ENCODE data around the gene CNTN6. TPM values are rescaled to one million over a fixed set of nuclear protein-coding genes. Genes with fewer than 3 reads are reported as not detected.

Gene CNTN6
- total and polyA plus RNA-seq, 2 experiments from 2014 or later, result not detected

DNA sequence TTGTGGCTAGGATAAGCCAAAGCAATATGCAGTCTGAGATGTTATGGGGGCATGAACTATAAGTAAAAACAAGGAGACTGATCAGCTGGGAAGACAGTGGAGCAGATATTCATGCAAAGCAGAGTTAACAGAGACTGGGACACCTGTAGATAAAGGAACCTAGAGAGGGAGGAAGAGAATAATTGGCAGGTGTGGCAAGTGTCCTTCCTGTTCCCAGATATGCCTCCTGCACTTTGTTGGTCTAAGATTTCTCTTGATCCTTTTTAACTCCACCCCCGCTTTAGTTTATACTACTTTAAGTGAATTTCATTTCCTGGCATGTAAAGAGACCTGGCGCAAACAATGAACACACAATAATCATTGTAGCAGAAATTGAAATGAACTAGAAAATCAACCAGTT, 169.4 kb downstream of the CNTN6 start:
- Mint-ChIP-seq H3K4me3 (no peak overlapping the region), H3K36me3 (ENCODE audit: low read depth) (peaks cover 34% of the 10 kb centered on the region; the same call in 2 of the 3 replicates), H3K4me1 (no peaks in the 10 kb centered on the region), H3K27ac (no peak overlapping the region), H3K27me3 (ENCODE audit: insufficient read depth, low read depth, poor library complexity) (no peaks in the 10 kb centered on the region), H3K9me3 (peaks cover 88% of the 10 kb centered on the region)
- H3K4me2 ChIP-seq, result no peak overlapping the region
- H3K4me3 ChIP-seq, result no peak overlapping the region
- H3K4me1 ChIP-seq (ENCODE audit: insufficient read depth), result no peaks in the 10 kb centered on the region
- TF ChIP-seq, protein P1, sequence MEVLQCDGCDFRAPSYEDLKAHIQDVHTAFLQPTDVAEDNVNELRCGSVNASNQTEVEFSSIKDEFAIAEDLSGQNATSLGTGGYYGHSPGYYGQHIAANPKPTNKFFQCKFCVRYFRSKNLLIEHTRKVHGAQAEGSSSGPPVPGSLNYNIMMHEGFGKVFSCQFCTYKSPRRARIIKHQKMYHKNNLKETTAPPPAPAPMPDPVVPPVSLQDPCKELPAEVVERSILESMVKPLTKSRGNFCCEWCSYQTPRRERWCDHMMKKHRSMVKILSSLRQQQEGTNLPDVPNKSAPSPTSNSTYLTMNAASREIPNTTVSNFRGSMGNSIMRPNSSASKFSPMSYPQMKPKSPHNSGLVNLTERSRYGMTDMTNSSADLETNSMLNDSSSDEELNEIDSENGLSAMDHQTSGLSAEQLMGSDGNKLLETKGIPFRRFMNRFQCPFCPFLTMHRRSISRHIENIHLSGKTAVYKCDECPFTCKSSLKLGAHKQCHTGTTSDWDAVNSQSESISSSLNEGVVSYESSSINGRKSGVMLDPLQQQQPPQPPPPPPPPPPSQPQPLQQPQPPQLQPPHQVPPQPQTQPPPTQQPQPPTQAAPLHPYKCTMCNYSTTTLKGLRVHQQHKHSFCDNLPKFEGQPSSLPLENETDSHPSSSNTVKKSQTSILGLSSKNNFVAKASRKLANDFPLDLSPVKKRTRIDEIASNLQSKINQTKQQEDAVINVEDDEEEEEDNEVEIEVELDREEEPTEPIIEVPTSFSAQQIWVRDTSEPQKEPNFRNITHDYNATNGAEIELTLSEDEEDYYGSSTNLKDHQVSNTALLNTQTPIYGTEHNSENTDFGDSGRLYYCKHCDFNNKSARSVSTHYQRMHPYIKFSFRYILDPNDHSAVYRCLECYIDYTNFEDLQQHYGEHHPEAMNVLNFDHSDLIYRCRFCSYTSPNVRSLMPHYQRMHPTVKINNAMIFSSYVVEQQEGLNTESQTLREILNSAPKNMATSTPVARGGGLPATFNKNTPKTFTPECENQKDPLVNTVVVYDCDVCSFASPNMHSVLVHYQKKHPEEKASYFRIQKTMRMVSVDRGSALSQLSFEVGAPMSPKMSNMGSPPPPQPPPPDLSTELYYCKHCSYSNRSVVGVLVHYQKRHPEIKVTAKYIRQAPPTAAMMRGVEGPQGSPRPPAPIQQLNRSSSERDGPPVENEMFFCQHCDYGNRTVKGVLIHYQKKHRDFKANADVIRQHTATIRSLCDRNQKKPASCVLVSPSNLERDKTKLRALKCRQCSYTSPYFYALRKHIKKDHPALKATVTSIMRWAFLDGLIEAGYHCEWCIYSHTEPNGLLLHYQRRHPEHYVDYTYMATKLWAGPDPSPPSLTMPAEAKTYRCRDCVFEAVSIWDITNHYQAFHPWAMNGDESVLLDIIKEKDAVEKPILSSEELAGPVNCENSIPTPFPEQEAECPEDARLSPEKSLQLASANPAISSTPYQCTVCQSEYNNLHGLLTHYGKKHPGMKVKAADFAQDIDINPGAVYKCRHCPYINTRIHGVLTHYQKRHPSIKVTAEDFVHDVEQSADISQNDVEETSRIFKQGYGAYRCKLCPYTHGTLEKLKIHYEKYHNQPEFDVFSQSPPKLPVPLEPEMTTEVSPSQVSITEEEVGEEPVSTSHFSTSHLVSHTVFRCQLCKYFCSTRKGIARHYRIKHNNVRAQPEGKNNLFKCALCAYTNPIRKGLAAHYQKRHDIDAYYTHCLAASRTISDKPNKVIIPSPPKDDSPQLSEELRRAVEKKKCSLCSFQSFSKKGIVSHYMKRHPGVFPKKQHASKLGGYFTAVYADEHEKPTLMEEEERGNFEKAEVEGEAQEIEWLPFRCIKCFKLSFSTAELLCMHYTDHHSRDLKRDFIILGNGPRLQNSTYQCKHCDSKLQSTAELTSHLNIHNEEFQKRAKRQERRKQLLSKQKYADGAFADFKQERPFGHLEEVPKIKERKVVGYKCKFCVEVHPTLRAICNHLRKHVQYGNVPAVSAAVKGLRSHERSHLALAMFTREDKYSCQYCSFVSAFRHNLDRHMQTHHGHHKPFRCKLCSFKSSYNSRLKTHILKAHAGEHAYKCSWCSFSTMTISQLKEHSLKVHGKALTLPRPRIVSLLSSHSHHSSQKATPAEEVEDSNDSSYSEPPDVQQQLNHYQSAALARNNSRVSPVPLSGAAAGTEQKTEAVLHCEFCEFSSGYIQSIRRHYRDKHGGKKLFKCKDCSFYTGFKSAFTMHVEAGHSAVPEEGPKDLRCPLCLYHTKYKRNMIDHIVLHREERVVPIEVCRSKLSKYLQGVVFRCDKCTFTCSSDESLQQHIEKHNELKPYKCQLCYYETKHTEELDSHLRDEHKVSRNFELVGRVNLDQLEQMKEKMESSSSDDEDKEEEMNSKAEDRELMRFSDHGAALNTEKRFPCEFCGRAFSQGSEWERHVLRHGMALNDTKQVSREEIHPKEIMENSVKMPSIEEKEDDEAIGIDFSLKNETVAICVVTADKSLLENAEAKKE (CRISPR knock-in tag; IDR thresholded peaks at IDR 0.05), result no peak
- TF ChIP-seq STAT1 (IDR thresholded peaks at IDR 0.05; ENCODE audit: unreplicated experiment) (no peak), POLR2AphosphoS5 (IDR thresholded peaks at IDR 0.05; ENCODE audit: low read depth) (no peak), EZH2phosphoT487 (IDR thresholded peaks at IDR 0.05; ENCODE audit: unreplicated experiment) (no peak), EZH2 (IDR thresholded peaks at IDR 0.05; ENCODE audit: low read depth, unreplicated experiment) (no peak)
- TF ChIP-seq, protein P2, sequence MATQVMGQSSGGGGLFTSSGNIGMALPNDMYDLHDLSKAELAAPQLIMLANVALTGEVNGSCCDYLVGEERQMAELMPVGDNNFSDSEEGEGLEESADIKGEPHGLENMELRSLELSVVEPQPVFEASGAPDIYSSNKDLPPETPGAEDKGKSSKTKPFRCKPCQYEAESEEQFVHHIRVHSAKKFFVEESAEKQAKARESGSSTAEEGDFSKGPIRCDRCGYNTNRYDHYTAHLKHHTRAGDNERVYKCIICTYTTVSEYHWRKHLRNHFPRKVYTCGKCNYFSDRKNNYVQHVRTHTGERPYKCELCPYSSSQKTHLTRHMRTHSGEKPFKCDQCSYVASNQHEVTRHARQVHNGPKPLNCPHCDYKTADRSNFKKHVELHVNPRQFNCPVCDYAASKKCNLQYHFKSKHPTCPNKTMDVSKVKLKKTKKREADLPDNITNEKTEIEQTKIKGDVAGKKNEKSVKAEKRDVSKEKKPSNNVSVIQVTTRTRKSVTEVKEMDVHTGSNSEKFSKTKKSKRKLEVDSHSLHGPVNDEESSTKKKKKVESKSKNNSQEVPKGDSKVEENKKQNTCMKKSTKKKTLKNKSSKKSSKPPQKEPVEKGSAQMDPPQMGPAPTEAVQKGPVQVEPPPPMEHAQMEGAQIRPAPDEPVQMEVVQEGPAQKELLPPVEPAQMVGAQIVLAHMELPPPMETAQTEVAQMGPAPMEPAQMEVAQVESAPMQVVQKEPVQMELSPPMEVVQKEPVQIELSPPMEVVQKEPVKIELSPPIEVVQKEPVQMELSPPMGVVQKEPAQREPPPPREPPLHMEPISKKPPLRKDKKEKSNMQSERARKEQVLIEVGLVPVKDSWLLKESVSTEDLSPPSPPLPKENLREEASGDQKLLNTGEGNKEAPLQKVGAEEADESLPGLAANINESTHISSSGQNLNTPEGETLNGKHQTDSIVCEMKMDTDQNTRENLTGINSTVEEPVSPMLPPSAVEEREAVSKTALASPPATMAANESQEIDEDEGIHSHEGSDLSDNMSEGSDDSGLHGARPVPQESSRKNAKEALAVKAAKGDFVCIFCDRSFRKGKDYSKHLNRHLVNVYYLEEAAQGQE (IDR thresholded peaks at IDR 0.05; ENCODE audit: unreplicated experiment), result no peak
- H3K36me3 ChIP-seq (ENCODE audit: insufficient read depth), result no peaks in the 10 kb centered on the region
- no peaks in the 10 kb centered on the region for H3F3A ChIP-seq (replicated peaks; ENCODE audit: low read depth)
- ATAC-seq, result no peak
- H3K79me2 ChIP-seq (replicated peaks; ENCODE audit: insufficient read depth), result no peaks in the 10 kb centered on the region
- H2AFZ ChIP-seq, result no peak overlapping the region
- H3K27ac ChIP-seq (ENCODE audit: low read depth), result no peak overlapping the region
- H4K20me1 ChIP-seq (replicated peaks; ENCODE audit: insufficient read depth), result no peaks in the 10 kb centered on the region
- no peaks in the 10 kb centered on the region for H3K27me3 ChIP-seq (ENCODE audit: insufficient read depth)
- no peak for DNase-seq (ENCODE audit: low spot score)
- H3K9me2 ChIP-seq (ENCODE audit: insufficient read depth), result no peaks in the 10 kb centered on the region

Measured in GM23338 (cell line).